ENCODE results near the gene IFT81.

IFT81 gene

GRCh38 chr12:110124269-110124995, at the start of gene IFT81:
TSS of gene IFT81 (plus strand) at chr12:110124357. CDS start at chr12:110127381, 3,024 bp downstream.
- peak; percentile 82 for DNase-seq
- Histone ChIP-seq H3K4me1 (ENCODE audit: low read length) (peaks cover 4% of the 10 kb centered on the region; the same call in 1 of the 2 replicates), H3K9me3 (replicated peaks; ENCODE audit: insufficient read depth, low read length) (no peaks in the 10 kb centered on the region), H3K27me3 (replicated peaks; ENCODE audit: insufficient read depth, low read length) (no peaks in the 10 kb centered on the region), H3K9ac (ENCODE audit: low read length) (peak within 1 kb of the TSS; percentile 88), H4K20me1 (ENCODE audit: insufficient read depth, low read length) (no peaks in the 10 kb centered on the region), H3K9me2 (replicated peaks; ENCODE audit: insufficient read depth, low read length) (no peaks in the 10 kb centered on the region), H3K4me2 (ENCODE audit: low read depth, low read length) (peak within 1 kb of the TSS; percentile 73), H3K27ac (ENCODE audit: low read length) (peak within 1 kb of the TSS; percentile 42; the same call in 1 of the 2 replicates), H3K79me2 (ENCODE audit: low read length) (no peaks in the 10 kb centered on the region), H3F3A (ENCODE audit: insufficient read depth, low read length) (no peaks in the 10 kb centered on the region), H3K36me3 (replicated peaks; ENCODE audit: insufficient read depth, low read length) (no peaks in the 10 kb centered on the region), H3K4me3 (ENCODE audit: low read length) (peak within 1 kb of the TSS; percentile 88), H2AFZ (ENCODE audit: low read length) (peak within 1 kb of the TSS; percentile 89)
- TF ChIP-seq EZH2 (optimal IDR thresholded peaks at IDR 0.05; ENCODE audit: low read depth, low read length) (no peak), CTCF (IDR thresholded peaks at IDR 0.05; ENCODE audit: low read length) (no peak), EZH2phosphoT487 (IDR thresholded peaks at IDR 0.05; ENCODE audit: low read length) (no peak)

- Histone ChIP-seq H3K27me3 (replicated peaks; ENCODE audit: insufficient read depth, low read length) (no peaks in the 10 kb centered on the region), H3K4me1 (ENCODE audit: low read length) (peaks cover 12% of the 10 kb centered on the region), H3K79me2 (ENCODE audit: low read length) (no peaks in the 10 kb centered on the region), H3K27ac (ENCODE audit: low read length) (no peak overlapping the region), H4K20me1 (ENCODE audit: insufficient read depth, low read length) (no peaks in the 10 kb centered on the region), H3K9me2 (replicated peaks; ENCODE audit: insufficient read depth, low read length) (no peaks in the 10 kb centered on the region), H3K9ac (ENCODE audit: low read length) (no peak overlapping the region), H2AFZ (ENCODE audit: low read length) (no peak overlapping the region), H3K9me3 (replicated peaks; ENCODE audit: insufficient read depth, low read length) (no peaks in the 10 kb centered on the region), H3K36me3 (replicated peaks; ENCODE audit: insufficient read depth, low read length) (no peaks in the 10 kb centered on the region), H3K4me2 (ENCODE audit: low read depth, low read length) (no peak overlapping the region), H3K4me3 (ENCODE audit: low read length) (no peak overlapping the region), H3F3A (ENCODE audit: insufficient read depth, low read length) (peaks cover 4% of the 10 kb centered on the region; the same call in 1 of the 2 replicates)
- DNase-seq = no peak
- TF ChIP-seq EZH2phosphoT487 (IDR thresholded peaks at IDR 0.05; ENCODE audit: low read length) = no peak
- TF ChIP-seq CTCF (IDR thresholded peaks at IDR 0.05; ENCODE audit: low read length) = no peak
- TF ChIP-seq EZH2 (optimal IDR thresholded peaks at IDR 0.05; ENCODE audit: low read depth, low read length) = no peak
Measured at GRCh38 chr12:110075880-110076279, 48.3 kb upstream of the IFT81 start.

- peaks cover 12% of the 10 kb centered on the region for H3K4me1 ChIP-seq (ENCODE audit: low read length)
- TF ChIP-seq EZH2phosphoT487 (IDR thresholded peaks at IDR 0.05; ENCODE audit: low read length) = no peak
- TF ChIP-seq EZH2 (optimal IDR thresholded peaks at IDR 0.05; ENCODE audit: low read depth, low read length) = no peak
- TF ChIP-seq CTCF (IDR thresholded peaks at IDR 0.05; ENCODE audit: low read length) = no peak
- no peaks in the 10 kb centered on the region for H3K36me3 ChIP-seq (replicated peaks; ENCODE audit: insufficient read depth, low read length)
- H3K27me3 ChIP-seq (replicated peaks; ENCODE audit: insufficient read depth, low read length) = no peaks in the 10 kb centered on the region
- no peaks in the 10 kb centered on the region for H4K20me1 ChIP-seq (ENCODE audit: insufficient read depth, low read length)
- H3K4me3 ChIP-seq (ENCODE audit: low read length) = no peak overlapping the region
- no peak overlapping the region for H3K9ac ChIP-seq (ENCODE audit: low read length)
- no peak for DNase-seq
- no peak overlapping the region for H2AFZ ChIP-seq (ENCODE audit: low read length)
- no peak overlapping the region for H3K4me2 ChIP-seq (ENCODE audit: low read depth, low read length)
- H3K9me2 ChIP-seq (replicated peaks; ENCODE audit: insufficient read depth, low read length) = no peaks in the 10 kb centered on the region
- no peak overlapping the region for H3K27ac ChIP-seq (ENCODE audit: low read length)
- no peaks in the 10 kb centered on the region for H3K79me2 ChIP-seq (ENCODE audit: low read length)
- peaks cover 4% of the 10 kb centered on the region; the same call in 1 of the 2 replicates for H3F3A ChIP-seq (ENCODE audit: insufficient read depth, low read length)
- H3K9me3 ChIP-seq (replicated peaks; ENCODE audit: insufficient read depth, low read length) = no peaks in the 10 kb centered on the region
Measured at GRCh38 chr12:110077800-110078199, 46.4 kb upstream of the IFT81 start.
